Panc1 (cell line): ENCODE measurements around the gene LAMA5. TPM values are rescaled to one million over a fixed set of nuclear protein-coding genes. Genes with fewer than 3 reads are reported as not detected.

ENCODE experiments used
- ATAC-seq: fragments of 200-7000 bp; cut with Tn5 transposase; 2 replicates; pipeline ENCODE4 v1.9.1; 2020; ENCODE audit warnings: mild to moderate bottlenecking, moderate library complexity
- BruUV-seq: library from RNA; stranded (reverse); fragments of 400-500 nt; replicated peaks from 2 replicates; lab custom pipeline; 2021; lab: Mats Ljungman, UMichigan
- CTCF ChIA-PET: fragments of 300-600 bp; sonication (Branson Sonifier 250); formaldehyde crosslinking; loops from one replicate; lab custom pipeline; 2022; ENCODE audit warnings: antibody characterized with exemption; lab: Charles Lee
- POLR2A ChIA-PET: fragments of 300-600 bp; sonication (Branson Sonifier 250); formaldehyde crosslinking; loops from one replicate; lab custom pipeline; 2022; ENCODE audit warnings: antibody characterized with exemption; lab: Charles Lee
- DNase-seq: peaks from one replicate; pipeline ENCODE4 v3.0.0-alpha.2; 2010; ENCODE audit warnings: low read depth, low spot score
- H3K27ac ChIP-seq: 2 replicates; pipeline ENCODE4 v1.5.1; 2011; ENCODE audit warnings: mild to moderate bottlenecking, low read length, inconsistent platforms
- H3K27me3 ChIP-seq: fragments of 200-500 bp; sonication (Bioruptor generic); 2 replicates; pipeline ENCODE4 v1.6.0; 2014; ENCODE audit warnings: low read length, inconsistent platforms; ENCODE audit not compliant: control insufficient read depth, insufficient read depth
- H3K36me3 ChIP-seq: fragments of 200-500 bp; sonication (Bioruptor generic); 2 replicates; pipeline ENCODE4 v1.5.1; 2014; ENCODE audit warnings: inconsistent platforms, mild to moderate bottlenecking, low read length, moderate library complexity; ENCODE audit not compliant: control insufficient read depth, insufficient read depth
- H3K4me1 ChIP-seq: 2 replicates; pipeline ENCODE4 v1.5.1; 2011; ENCODE audit warnings: inconsistent platforms, mild to moderate bottlenecking, low read length, moderate library complexity; ENCODE audit not compliant: control insufficient read depth, insufficient read depth
- H3K4me3 ChIP-seq, 2 experiments: 2 replicates each; pipeline ENCODE4 v1.5.1; 2011 to 2012; ENCODE audit warnings: low read depth in 2 of 2, low read length in 2 of 2, mild to moderate bottlenecking in 2 of 2, inconsistent platforms in 1 of 2, moderate library complexity in 1 of 2
- H3K9me3 ChIP-seq: fragments of 200-500 bp; sonication (Bioruptor generic); 2 replicates; pipeline ENCODE4 v1.5.1; 2014; ENCODE audit warnings: low read depth, mild to moderate bottlenecking, inconsistent platforms, low read length, moderate library complexity; ENCODE audit not compliant: control insufficient read depth, insufficient read depth
- POLR2AphosphoS5 ChIP-seq: IDR thresholded peaks from 2 replicates; pipeline ENCODE4 v1.6.1; 2012; ENCODE audit warnings: mild to moderate bottlenecking, low read depth, low read length, moderate library complexity
- SIN3A ChIP-seq: IDR thresholded peaks from 2 replicates; pipeline ENCODE4 v1.6.1; 2012; ENCODE audit warnings: low read depth, mild to moderate bottlenecking, low read length, moderate library complexity, borderline replicate concordance; ENCODE audit not compliant: insufficient read depth
- TCF7L2 ChIP-seq: IDR thresholded peaks from 2 replicates; pipeline ENCODE4 v1.6.1; 2011; ENCODE audit warnings: mild to moderate bottlenecking, low read depth, low read length, inconsistent platforms
- in situ Hi-C: cut with HindIII; loops from 2 replicates; pipeline ENCODE4 v1.10.0; 2016; ENCODE audit warnings: low sequenced_read_pairs, low pct_unique_long_range_greater_than_20kb
- intact Hi-C: fragments of 100-400 bp; cut with micrococcal nuclease; formaldehyde crosslinking; loops from one replicate; pipeline ENCODE4 v1.10.0; 2022; ENCODE audit not compliant: unreplicated experiment
- total RNA-seq: library from RNA; stranded (reverse); gene quantifications from one replicate; pipeline ENCODE4 v1.2.1, GENCODE V29; 2021; ENCODE audit not compliant: unreplicated experiment
- TF ChIP-seq, protein P1 (sequence below): fragments of 450-650 bp; IDR thresholded peaks from 2 replicates; pipeline ENCODE4 v1.5.1; 2017; ENCODE audit warnings: mild to moderate bottlenecking
- TF ChIP-seq, protein P2 (sequence below), 2 experiments: IDR thresholded peaks; 2 replicates each; pipeline ENCODE4 v1.6.1; 2011 to 2012; ENCODE audit warnings: low read depth in 2 of 2, control low read depth in 1 of 2, low read length in 1 of 2, mild to moderate bottlenecking in 1 of 2, moderate library complexity in 1 of 2; ENCODE audit not compliant: insufficient read depth in 1 of 2

Gene LAMA5
- total RNA-seq, 1 experiment from 2014 or later: 497 TPM

DNA sequence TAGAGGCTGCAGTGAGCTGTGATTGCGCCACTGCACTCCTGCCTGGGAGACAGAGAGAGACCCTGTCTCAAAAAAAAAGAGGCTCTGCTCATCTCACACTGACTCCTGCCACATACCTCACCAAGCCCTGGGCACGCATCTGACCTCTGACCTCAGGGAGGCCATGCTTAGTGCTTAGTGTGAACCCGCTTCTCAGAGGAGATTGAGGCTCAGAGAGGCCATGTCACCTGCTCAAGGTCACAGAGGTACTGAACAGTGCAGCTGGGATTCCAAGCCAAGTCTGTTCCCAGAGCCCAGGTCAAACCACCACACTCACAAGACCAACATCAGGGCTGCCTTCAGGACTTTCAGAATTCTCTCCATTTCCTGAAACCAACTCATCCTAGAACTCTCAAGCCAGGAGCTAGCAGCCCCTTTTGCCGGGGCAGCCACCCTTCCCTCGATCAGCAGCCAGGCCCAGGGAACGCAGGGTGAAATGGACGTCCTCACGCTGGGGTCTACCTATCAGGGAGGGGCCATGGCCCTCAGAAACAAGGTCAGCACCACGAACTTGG is 37.1 kb upstream of the LAMA5 start:
- DNase-seq: no peak
- no peaks in the 10 kb centered on the region for H3K9me3 ChIP-seq
- no peaks in the 10 kb centered on the region for H3K36me3 ChIP-seq
- ChIA-PET CTCF (no interaction called here), POLR2A (no interaction called here)
- intact Hi-C loops: no loop called here
- TF ChIP-seq POLR2AphosphoS5: no peak
- TF ChIP-seq, protein P1, sequence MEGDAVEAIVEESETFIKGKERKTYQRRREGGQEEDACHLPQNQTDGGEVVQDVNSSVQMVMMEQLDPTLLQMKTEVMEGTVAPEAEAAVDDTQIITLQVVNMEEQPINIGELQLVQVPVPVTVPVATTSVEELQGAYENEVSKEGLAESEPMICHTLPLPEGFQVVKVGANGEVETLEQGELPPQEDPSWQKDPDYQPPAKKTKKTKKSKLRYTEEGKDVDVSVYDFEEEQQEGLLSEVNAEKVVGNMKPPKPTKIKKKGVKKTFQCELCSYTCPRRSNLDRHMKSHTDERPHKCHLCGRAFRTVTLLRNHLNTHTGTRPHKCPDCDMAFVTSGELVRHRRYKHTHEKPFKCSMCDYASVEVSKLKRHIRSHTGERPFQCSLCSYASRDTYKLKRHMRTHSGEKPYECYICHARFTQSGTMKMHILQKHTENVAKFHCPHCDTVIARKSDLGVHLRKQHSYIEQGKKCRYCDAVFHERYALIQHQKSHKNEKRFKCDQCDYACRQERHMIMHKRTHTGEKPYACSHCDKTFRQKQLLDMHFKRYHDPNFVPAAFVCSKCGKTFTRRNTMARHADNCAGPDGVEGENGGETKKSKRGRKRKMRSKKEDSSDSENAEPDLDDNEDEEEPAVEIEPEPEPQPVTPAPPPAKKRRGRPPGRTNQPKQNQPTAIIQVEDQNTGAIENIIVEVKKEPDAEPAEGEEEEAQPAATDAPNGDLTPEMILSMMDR: no peak
- no peak for TF ChIP-seq SIN3A
- TF ChIP-seq TCF7L2: no peak
- TF ChIP-seq, protein P2, sequence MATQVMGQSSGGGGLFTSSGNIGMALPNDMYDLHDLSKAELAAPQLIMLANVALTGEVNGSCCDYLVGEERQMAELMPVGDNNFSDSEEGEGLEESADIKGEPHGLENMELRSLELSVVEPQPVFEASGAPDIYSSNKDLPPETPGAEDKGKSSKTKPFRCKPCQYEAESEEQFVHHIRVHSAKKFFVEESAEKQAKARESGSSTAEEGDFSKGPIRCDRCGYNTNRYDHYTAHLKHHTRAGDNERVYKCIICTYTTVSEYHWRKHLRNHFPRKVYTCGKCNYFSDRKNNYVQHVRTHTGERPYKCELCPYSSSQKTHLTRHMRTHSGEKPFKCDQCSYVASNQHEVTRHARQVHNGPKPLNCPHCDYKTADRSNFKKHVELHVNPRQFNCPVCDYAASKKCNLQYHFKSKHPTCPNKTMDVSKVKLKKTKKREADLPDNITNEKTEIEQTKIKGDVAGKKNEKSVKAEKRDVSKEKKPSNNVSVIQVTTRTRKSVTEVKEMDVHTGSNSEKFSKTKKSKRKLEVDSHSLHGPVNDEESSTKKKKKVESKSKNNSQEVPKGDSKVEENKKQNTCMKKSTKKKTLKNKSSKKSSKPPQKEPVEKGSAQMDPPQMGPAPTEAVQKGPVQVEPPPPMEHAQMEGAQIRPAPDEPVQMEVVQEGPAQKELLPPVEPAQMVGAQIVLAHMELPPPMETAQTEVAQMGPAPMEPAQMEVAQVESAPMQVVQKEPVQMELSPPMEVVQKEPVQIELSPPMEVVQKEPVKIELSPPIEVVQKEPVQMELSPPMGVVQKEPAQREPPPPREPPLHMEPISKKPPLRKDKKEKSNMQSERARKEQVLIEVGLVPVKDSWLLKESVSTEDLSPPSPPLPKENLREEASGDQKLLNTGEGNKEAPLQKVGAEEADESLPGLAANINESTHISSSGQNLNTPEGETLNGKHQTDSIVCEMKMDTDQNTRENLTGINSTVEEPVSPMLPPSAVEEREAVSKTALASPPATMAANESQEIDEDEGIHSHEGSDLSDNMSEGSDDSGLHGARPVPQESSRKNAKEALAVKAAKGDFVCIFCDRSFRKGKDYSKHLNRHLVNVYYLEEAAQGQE (IDR thresholded peaks at IDR 0.05; ENCODE audit: insufficient read depth in 1 of 2, low read depth in 2 of 2, low read length in 1 of 2): no peak
- no peaks in the 10 kb centered on the region for H3K27me3 ChIP-seq
- H3K4me3 ChIP-seq: no peak overlapping the region
- no peak for ATAC-seq
- BruUV-seq: no TSS peak
- no peak overlapping the region for H3K27ac ChIP-seq
- in situ Hi-C loops: no loop called here
- H3K4me1 ChIP-seq: peaks cover 14% of the 10 kb centered on the region; the same call in 1 of the 2 replicates

DNA sequence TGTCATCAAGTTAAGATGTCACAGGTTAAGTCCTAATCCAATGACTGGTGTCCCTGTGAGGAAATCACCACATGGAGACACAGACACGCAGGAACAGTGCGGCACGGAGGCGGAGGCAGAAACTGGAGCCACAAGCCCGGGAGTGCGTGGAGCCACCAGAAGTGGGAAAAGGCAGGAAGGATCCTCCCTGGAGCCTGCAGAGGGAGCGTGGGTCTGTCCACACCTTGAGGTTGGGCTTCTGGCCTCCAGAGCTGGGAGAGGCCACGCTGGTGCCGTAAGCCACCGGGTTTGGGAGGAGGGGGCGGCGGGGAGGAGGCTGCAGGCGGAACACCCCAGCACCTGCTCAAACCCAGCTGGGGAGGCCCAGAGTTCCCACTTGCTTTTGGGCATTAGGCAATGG is 36.2 kb upstream of the LAMA5 start:
- Histone ChIP-seq H3K27me3 (no peaks in the 10 kb centered on the region), H3K4me3 (no peak overlapping the region), H3K36me3 (no peaks in the 10 kb centered on the region), H3K4me1 (peaks cover 14% of the 10 kb centered on the region; the same call in 1 of the 2 replicates), H3K9me3 (no peaks in the 10 kb centered on the region), H3K27ac (no peak overlapping the region)
- ATAC-seq (no peak), DNase-seq (no peak)
- POLR2A ChIA-PET: no interaction called here
- BruUV-seq: no TSS peak
- intact Hi-C loops (no loop called here), in situ Hi-C loops (no loop called here)
- TF ChIP-seq TCF7L2: no peak
- TF ChIP-seq, protein P2 (IDR thresholded peaks at IDR 0.05; ENCODE audit: insufficient read depth in 1 of 2, low read depth in 2 of 2, low read length in 1 of 2): no peak
- no peak for TF ChIP-seq SIN3A
- TF ChIP-seq, protein P1: no peak
- no peak for TF ChIP-seq POLR2AphosphoS5
- CTCF ChIA-PET: no interaction called here
